Psoas muscle (tissue), 8 donors: ENCODE measurements around the gene ELMO2. TPM values are rescaled to one million over a fixed set of nuclear protein-coding genes. Genes with fewer than 3 reads are reported as not detected.

Experiments
- ATAC-seq, 4 donors: fragments of 200-7000 bp; cut with Tn5 transposase; one replicate each; pipeline ENCODE4 v1.9.1; 2020; ENCODE audit warnings: moderate library complexity in 3 of 4, mild to moderate bottlenecking in 2 of 4
- DNase-seq, 2 donors: peaks; one replicate each; pipeline ENCODE4 v3.0.0-alpha.2; 2020
- H3K27ac ChIP-seq: fragments of 200-600 bp; one replicate; pipeline ENCODE4 v1.8.0; 2022
- H3K27me3 ChIP-seq, 3 donors: fragments of 200-600 bp in 1 of 3; one replicate each; pipeline versions ENCODE4 v1.6.1 to v1.8.0; 2013 to 2022; ENCODE audit warnings: low read length in 2 of 3, mild to moderate bottlenecking in 2 of 3, moderate library complexity in 1 of 3; ENCODE audit not compliant: insufficient read depth in 3 of 3
- H3K36me3 ChIP-seq, 2 donors: fragments of 200-600 bp in 1 of 2; one replicate each; pipeline versions ENCODE4 v1.6.1 to v1.8.0; 2013 to 2022; ENCODE audit warnings: low read depth in 1 of 2, mild to moderate bottlenecking in 1 of 2, moderate library complexity in 1 of 2; ENCODE audit not compliant: insufficient read depth in 1 of 2
- H3K4me1 ChIP-seq: fragments of 200-600 bp; one replicate; pipeline ENCODE4 v1.8.0; 2022
- H3K4me3 ChIP-seq: fragments of 200-600 bp; one replicate; pipeline ENCODE4 v1.8.0; 2022; ENCODE audit warnings: mild to moderate bottlenecking
- H3K9me3 ChIP-seq: fragments of 200-600 bp; one replicate; pipeline ENCODE4 v1.8.0; 2022
- CTCF ChIP-seq: fragments of 200-600 bp; IDR thresholded peaks from one replicate; pipeline ENCODE4 v1.8.0; 2022; ENCODE audit warnings: antibody characterized with exemption
- WGBS, 3 donors: extraction: QIAGEN DNeasy Blood & Tissue Kit; methylation state at CpG; one replicate each; pipeline versions ENCODE4 v1.1.6 to v1.1.7; 2013; 5-methylcytosine and 5-hydroxymethylcytosine counted together
- intact Hi-C, 2 donors: fragments of 100-400 bp; cut with DNase I; formaldehyde crosslinking; loops; one replicate each; pipeline versions ENCODE4 v1.11.0 to v1.14.2; 2022
- long read RNA-seq, 2 donors: library from polyadenylated mRNA; unstranded; transcript quantifications; one replicate each; pipeline ENCODE4 v2.0.0, GENCODE V29; 2021
- polyA plus RNA-seq, 3 donors: library from polyadenylated mRNA; stranded (reverse); fragments of 200-250 nt; gene quantifications; one replicate each; pipeline ENCODE4 v1.2.3, GENCODE V29; 2013
- total RNA-seq, 4 donors: library from RNA; stranded (reverse); fragmentation: NEBNext Ultra II Directional in 2 of 4; extraction: Animal tissue kit (Norgen Biotek cat#: 25700) in 2 of 4; gene quantifications; one replicate each; pipeline versions ENCODE4 v1.2.1 to v1.2.4, GENCODE V29; 2021 to 2023
- donor health status: healthy with polysubstance abuse.
- donor health status: DM: no; HTN: no; CAD: no; lungs with moderate emphysema.
- donor health status: Bipolar disorder and iron deficiency.
- donor health status: healthy.
- donor health status: DM: yes; HTN: yes; CAD: no.
- donor health status: DM: no; HTN: no; CAD: no.
- donor health status: DM: no; HTN: no; CAD: no.
- donor health status: DM: yes; HTN: yes; CAD: no.

The ELMO2 gene
- 10 to 100 TPM; 36.7 to 60.7 (median 40.3) TPM for total RNA-seq
- 10 to 100 TPM; 21.2 to 49.4 (median 40.3) TPM for polyA plus RNA-seq
- long read RNA-seq, donor 1, transcript ELMO2-201 (22 exons, 3,669 nt) = major isoform, 23 of 56 reads
- long read RNA-seq, donor 1, transcript ELMO2-204 (21 exons, 3,574 nt) = minor isoform, 5 of 56 reads
- long read RNA-seq, donor 1, partial matches to known transcripts = 5 of 56 reads
- long read RNA-seq, donor 1, other reads (novel, unspliced or antisense) = 22 of 56 reads
- long read RNA-seq, donor 2, transcript ELMO2-201 (22 exons, 3,669 nt) = major isoform, 24 of 62 reads
- long read RNA-seq, donor 2, partial matches to known transcripts = 8 of 62 reads
- long read RNA-seq, donor 2, other reads (novel, unspliced or antisense) = 23 of 62 reads

GRCh38 chr20:46406200-46406985 is at the start of gene ELMO2:
Gene ELMO2 (minus strand): TSS chr20:46406615. CDS start chr20:46394482, 12,133 bp downstream.
- 0 to 1% (median 1%) methylated on average over 46 to 60 of the region's 60 CpGs for WGBS, 3 donors
- peaks cover 39% of the 10 kb centered on the region for H3K4me1 ChIP-seq

GRCh38 chr20:46455729-46456128 is 49.3 kb upstream of the ELMO2 start:
- Histone ChIP-seq H3K27me3 (peaks cover 2 to 27% (median 4%) of the 10 kb centered on the region in 3 donors), H3K4me1 (no peaks in the 10 kb centered on the region), H3K9me3 (peaks cover 14% of the 10 kb centered on the region), H3K4me3 (no peak overlapping the region), H3K27ac (no peak overlapping the region), H3K36me3 (no peaks in the 10 kb centered on the region)
- intact Hi-C loops = no loop called here
- DNase-seq (no peak), ATAC-seq (no peak)
- 86 to 93% (median 89%) methylated on average over 2 of the region's 2 CpGs for WGBS, 3 donors
- no peak for TF ChIP-seq CTCF

More at GRCh38 chr20:46406200-46406985, at the start of gene ELMO2:
- DNase-seq (peak; percentile 97 to 98), ATAC-seq (peak; percentile 92 to 95 (median 92))
- Histone ChIP-seq H3K27me3 (no peaks in the 10 kb centered on the region), H3K27ac (peak within 1 kb of the TSS; percentile 99), H3K36me3 (peaks cover 0 to 7% of the 10 kb centered on the region in 2 donors), H3K4me3 (peak within 1 kb of the TSS; percentile 96), H3K9me3 (no peaks in the 10 kb centered on the region)
- peak; percentile 19 for TF ChIP-seq CTCF
- intact Hi-C loops = no loop called here

- Histone ChIP-seq H3K9me3 (peaks cover 8% of the 10 kb centered on the region), H3K27me3 (peaks cover 0 to 4% (median 0%) of the 10 kb centered on the region in 3 donors), H3K4me1 (no peaks in the 10 kb centered on the region), H3K27ac (no peak overlapping the region), H3K36me3 (no peaks in the 10 kb centered on the region), H3K4me3 (no peak overlapping the region)
- TF ChIP-seq CTCF = no peak
- intact Hi-C loops = no loop called here
- 96 to 98% (median 97%) methylated on average over 5 of the region's 5 CpGs for WGBS, 3 donors
- ATAC-seq = no peak
- no peak for DNase-seq
Measured at GRCh38 chr20:46446851-46447250, 40.4 kb upstream of the ELMO2 start.

GRCh38 chr20:46439837-46440236 is 33.4 kb upstream of the ELMO2 start:
- no peaks in the 10 kb centered on the region for H3K36me3 ChIP-seq
- H3K4me1 ChIP-seq = no peaks in the 10 kb centered on the region
- H3K4me3 ChIP-seq = no peak overlapping the region
- 83 to 92% (median 85%) methylated on average over 4 of the region's 4 CpGs for WGBS, 3 donors
- H3K27ac ChIP-seq = no peak overlapping the region
- intact Hi-C loops = no loop called here
- DNase-seq (no peak), ATAC-seq (no peak)
- no peaks in the 10 kb centered on the region for H3K27me3 ChIP-seq
- no peak for TF ChIP-seq CTCF
- peaks cover 4% of the 10 kb centered on the region for H3K9me3 ChIP-seq
